ENCODE results near the gene RFT1.

The RFT1 gene

DNA sequence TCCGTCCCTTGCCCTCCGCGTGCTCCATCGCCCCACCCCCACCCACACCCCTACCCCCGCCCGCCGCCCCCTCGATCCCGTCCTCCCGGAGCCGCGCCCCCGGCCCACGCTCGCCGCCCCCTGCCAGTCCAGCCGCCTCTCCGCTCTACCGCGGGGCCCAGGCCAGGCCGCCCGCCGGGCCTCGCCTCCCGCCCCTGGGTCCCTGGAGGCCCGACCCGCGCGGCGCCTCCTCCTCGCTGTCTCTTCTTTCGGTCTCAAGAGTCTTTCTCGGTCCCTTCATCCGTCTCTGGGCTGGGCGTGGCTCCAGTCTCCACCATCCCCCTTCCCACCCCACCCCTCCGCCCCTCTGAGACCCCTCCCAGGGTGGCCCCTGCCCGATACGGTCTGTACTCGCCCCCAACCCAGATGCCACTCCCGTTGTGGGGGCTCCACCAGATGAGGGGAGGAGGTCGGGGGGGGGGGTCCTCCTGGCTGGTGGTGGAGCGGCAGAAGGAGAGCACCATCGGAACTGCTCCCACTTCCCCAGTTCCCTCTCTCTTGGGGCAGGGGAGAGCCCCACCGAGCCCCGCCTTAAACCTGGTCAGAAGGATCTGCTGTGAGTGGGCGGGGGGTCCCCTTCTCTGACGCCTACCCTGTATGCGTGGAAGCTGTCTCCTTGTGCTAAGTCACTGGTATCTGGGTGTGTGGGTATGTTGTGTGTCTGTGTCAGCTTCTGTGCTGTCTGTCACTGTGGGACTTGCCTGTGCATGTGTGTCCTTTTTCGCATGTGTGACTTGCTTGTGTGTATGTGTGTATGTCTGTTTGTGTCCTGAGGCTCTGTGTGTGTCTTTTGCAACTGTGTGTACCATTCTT, 31.8 kb upstream of the RFT1 start:
- H3K4me3 ChIP-seq (ENCODE audit: low read depth in 1 of 2, low read length in 2 of 2): peak overlapping the region; percentile 64 to 78

DNA sequence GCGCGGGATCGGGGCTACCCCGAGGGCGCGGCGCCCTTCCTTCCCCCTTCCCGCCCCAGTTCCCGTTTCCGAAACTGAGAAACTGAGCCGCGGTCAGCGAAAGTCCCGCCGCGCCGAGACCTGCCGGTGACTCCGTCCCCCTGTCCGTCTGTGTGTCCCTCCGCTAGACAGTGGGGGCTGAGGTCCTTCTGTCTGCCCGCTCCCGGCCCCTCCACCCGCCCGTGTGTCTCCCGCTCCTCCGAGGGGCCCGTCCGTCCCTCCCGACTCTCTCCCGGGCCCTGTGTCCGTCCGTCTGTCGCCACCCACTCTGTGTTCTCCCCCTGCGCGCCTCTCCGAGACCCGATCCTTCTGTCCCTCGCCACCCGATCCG, 31.2 kb upstream of the RFT1 start:
- Histone ChIP-seq H3K4me3 (ENCODE audit: low read depth in 1 of 2, low read length in 2 of 2) (peak overlapping the region; percentile 64 to 78), H3K4me1 (ENCODE audit: control insufficient read depth in 1 of 2, insufficient read depth in 2 of 2, low read length in 2 of 2) (peaks cover 27 to 28% of the 10 kb centered on the region in 2 donors), H3K27me3 (ENCODE audit: low read depth, low read length) (no peaks in the 10 kb centered on the region), H3K36me3 (ENCODE audit: control insufficient read depth in 1 of 2, insufficient read depth in 2 of 2, low read length in 2 of 2) (no peaks in the 10 kb centered on the region), H3K27ac (ENCODE audit: low read length) (peak overlapping the region; percentile 67), H3K9me3 (ENCODE audit: control insufficient read depth in 1 of 2, low read length in 2 of 2) (no peaks in the 10 kb centered on the region)

More for the DNA sequence above, 31.8 kb upstream of the RFT1 start:
- Histone ChIP-seq H3K4me1 (ENCODE audit: control insufficient read depth in 1 of 2, insufficient read depth in 2 of 2, low read length in 2 of 2) (peaks cover 29 to 33% of the 10 kb centered on the region in 2 donors), H3K9me3 (ENCODE audit: control insufficient read depth in 1 of 2, low read length in 2 of 2) (no peaks in the 10 kb centered on the region), H3K27me3 (ENCODE audit: low read depth, low read length) (no peaks in the 10 kb centered on the region), H3K36me3 (ENCODE audit: control insufficient read depth in 1 of 2, insufficient read depth in 2 of 2, low read length in 2 of 2) (no peaks in the 10 kb centered on the region), H3K27ac (ENCODE audit: low read length) (peak overlapping the region; percentile 58)

DNA sequence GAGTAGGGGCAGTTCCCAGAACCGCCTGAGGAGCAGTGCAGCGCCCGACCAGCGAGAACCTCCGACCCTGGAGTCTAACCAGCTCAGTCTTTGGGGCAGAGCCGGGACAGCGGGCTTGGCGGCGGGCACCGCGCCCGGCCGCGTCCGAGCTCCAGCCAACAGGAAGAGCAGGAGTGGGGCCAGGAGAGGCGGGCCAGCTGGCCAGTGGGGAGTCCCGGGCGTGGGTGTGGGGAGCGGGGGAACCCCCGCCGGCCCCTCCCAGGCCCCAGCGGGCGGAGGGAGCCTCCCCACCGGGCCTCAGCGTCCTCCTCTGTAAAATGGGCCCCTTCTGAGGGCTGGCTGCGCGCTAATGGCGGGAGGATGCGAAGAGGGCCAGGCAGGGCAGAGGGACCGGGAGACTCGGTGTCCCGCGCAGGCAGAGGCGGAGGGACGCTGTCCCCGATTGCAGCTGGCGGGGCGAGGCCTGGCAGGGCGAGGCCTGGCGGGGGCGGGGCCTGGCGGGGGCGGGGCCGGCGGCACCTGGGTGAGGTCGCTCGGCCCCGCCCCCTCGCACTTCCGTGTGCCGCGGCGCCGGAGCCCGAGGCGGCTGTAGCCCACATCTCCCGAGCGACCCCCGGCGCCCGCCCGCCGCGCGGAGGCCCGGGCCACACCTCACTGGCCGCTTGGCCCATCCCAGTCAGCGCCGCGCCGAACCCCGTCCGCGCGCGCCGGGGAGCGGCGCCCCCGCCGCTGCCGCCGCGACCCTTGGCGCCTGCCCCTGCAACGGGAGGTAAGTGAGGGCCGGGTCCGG, 30.6 kb upstream of the RFT1 start, which contains the start of gene PRKCD:
TSS of gene PRKCD (plus strand) at position 550 of the 790 bp plus-strand sequence. CDS start 17,214 bp downstream, outside the sequence.
- Histone ChIP-seq H3K27ac (ENCODE audit: low read length) (peak within 1 kb of the TSS; percentile 67), H3K4me1 (ENCODE audit: control insufficient read depth in 1 of 2, insufficient read depth in 2 of 2, low read length in 2 of 2) (peaks cover 24 to 27% of the 10 kb centered on the region in 2 donors), H3K9me3 (ENCODE audit: control insufficient read depth in 1 of 2, low read length in 2 of 2) (no peaks in the 10 kb centered on the region), H3K36me3 (ENCODE audit: control insufficient read depth in 1 of 2, insufficient read depth in 2 of 2, low read length in 2 of 2) (no peaks in the 10 kb centered on the region), H3K4me3 (ENCODE audit: low read depth in 1 of 2, low read length in 2 of 2) (peak within 1 kb of the TSS; percentile 64 to 78), H3K27me3 (ENCODE audit: low read depth, low read length) (no peaks in the 10 kb centered on the region)

DNA sequence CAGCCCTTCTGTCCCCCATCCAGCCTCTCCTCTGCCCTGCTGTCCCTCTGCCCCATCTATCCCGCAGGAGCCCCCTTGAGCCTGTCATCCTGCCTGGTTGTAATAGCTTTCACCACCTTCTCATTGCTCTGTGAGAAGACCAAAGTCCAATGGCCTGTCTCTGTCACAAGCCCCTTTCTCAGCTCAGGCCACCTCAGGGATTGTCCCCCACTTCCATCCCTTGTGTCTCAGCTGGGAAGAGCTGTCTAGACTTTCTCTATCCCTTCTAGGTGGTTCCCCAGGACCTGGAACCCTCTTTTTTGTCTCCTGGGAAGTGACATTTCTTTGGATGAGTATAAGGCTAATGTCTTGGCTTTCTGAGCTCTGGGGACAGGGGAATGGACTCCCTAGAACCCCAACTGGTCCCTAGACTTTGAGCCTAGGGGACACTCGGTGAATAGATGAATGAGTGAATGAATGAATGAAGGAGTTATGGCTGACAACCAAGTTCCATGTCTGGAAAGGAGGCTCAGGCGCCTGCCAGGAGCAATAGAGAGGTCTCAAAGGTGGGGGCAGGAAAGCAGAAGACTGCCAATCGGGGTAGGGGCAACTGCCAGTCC, 29.9 kb upstream of the RFT1 start:
- peak overlapping the region; percentile 46 for H3K27ac ChIP-seq (ENCODE audit: low read length)

DNA sequence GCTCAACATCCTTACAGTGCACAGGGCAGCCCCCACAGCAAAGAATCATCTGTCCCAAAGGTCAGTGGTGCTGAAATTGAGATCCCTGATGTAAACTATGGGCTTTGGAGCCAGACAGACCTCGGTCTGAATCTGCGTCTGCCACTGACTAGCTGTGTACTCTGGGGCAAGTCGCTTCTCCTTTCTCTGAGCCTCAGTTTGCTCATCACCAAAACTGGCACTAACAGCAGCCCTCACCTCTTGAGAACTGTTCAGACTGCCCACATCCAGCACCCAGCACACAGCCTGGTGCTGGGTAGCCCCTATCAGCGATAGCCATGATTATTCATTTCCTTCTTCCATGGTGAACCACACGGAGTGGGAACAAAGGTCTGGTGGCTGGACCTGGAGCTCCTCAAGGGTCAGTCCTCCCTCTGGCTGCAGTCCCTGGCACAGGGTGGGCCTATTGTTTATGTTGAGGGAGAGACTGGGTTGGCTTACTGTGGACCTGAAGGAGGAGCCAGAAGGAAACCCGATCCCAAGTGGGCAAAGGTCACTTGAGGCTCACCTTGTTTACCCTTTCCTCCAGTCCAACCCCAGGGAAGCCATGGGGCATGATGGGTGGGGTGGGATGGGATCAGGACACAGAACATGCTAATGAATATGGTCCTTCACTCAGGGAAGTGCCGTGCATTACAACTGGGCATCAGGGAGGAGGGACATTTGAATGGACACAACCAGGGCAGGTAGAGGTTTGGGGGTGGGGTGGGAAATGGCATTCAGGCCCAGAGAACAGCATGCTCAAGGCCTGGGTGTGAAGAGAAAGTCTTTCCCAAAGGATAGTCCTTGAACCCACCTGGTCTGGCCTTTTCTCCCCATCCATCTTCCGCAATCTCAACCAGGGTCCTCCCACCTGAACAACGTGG, 29.2 kb upstream of the RFT1 start:
- no peaks in the 10 kb centered on the region for H3K27me3 ChIP-seq (ENCODE audit: low read depth, low read length)
- H3K9me3 ChIP-seq (ENCODE audit: control insufficient read depth in 1 of 2, low read length in 2 of 2): no peaks in the 10 kb centered on the region
- H3K4me3 ChIP-seq (ENCODE audit: low read depth in 1 of 2, low read length in 2 of 2): no peak overlapping the region
- peak overlapping the region; percentile 46 for H3K27ac ChIP-seq (ENCODE audit: low read length)
- no peaks in the 10 kb centered on the region for H3K36me3 ChIP-seq (ENCODE audit: control insufficient read depth in 1 of 2, insufficient read depth in 2 of 2, low read length in 2 of 2)
- peaks cover 20 to 24% of the 10 kb centered on the region in 2 donors for H3K4me1 ChIP-seq (ENCODE audit: control insufficient read depth in 1 of 2, insufficient read depth in 2 of 2, low read length in 2 of 2)

More for the DNA sequence above, 29.9 kb upstream of the RFT1 start:
- Histone ChIP-seq H3K27me3 (ENCODE audit: low read depth, low read length) (no peaks in the 10 kb centered on the region), H3K36me3 (ENCODE audit: control insufficient read depth in 1 of 2, insufficient read depth in 2 of 2, low read length in 2 of 2) (no peaks in the 10 kb centered on the region), H3K9me3 (ENCODE audit: control insufficient read depth in 1 of 2, low read length in 2 of 2) (no peaks in the 10 kb centered on the region), H3K4me3 (ENCODE audit: low read depth in 1 of 2, low read length in 2 of 2) (peak overlapping the region; percentile 56 to 78), H3K4me1 (ENCODE audit: control insufficient read depth in 1 of 2, insufficient read depth in 2 of 2, low read length in 2 of 2) (peaks cover 20 to 24% of the 10 kb centered on the region in 2 donors)

DNA sequence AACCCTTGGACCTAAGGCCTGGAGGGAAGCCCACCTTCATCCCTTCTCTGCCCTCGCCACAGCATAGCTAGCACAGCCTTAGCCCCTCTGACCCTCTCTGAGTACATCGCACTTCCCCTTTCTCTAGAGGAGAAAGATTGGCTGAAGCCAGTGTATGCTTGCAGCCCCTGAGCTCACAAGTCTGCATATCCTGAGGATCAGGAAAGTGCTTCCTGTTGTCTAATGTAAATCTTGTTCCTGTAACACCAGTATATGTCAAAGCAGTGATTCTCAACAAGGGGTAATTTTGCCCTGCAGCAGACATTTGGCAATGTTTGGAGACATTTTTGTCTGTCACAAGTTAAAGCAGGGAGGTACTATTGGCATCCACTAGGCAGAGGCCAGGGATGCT, 28.5 kb upstream of the RFT1 start:
- no peaks in the 10 kb centered on the region for H3K27me3 ChIP-seq (ENCODE audit: low read depth, low read length)
- H3K9me3 ChIP-seq (ENCODE audit: control insufficient read depth in 1 of 2, low read length in 2 of 2): no peaks in the 10 kb centered on the region
- H3K4me1 ChIP-seq (ENCODE audit: control insufficient read depth in 1 of 2, insufficient read depth in 2 of 2, low read length in 2 of 2): peaks cover 20 to 24% of the 10 kb centered on the region in 2 donors
- no peak overlapping the region for H3K4me3 ChIP-seq (ENCODE audit: low read depth in 1 of 2, low read length in 2 of 2)
- peak overlapping the region; percentile 35 for H3K27ac ChIP-seq (ENCODE audit: low read length)
- H3K36me3 ChIP-seq (ENCODE audit: control insufficient read depth in 1 of 2, insufficient read depth in 2 of 2, low read length in 2 of 2): no peaks in the 10 kb centered on the region

DNA sequence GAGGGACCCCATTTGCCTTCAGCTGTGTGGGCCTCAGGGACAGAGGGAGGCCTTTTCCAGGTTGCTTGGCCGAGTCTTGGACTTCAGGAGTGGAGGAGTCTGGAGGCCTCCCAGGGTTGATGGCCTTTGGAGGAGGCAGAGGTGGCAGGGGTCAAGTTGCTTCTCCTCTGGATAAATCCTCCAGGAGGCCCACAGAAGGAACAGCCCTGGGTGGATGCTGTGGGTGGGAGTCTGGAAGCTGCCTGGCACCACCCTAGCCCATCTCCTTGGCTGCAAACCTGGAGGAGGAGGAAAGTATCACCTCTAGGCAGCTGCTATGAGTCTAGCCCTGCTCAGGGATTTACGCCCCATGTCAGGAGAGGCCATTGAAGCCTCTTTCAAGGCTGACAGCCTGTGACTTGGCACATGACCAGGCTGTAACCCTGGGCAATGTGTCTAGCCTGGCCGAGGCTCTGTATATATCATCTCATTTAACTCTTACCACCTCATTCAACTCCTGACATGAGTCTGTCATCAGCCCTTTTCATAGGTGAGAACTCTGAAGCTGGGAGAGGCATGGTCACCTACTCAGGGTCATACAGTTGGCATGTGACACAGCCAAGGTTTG, 27.8 kb upstream of the RFT1 start:
- peaks cover 20% of the 10 kb centered on the region in 2 donors for H3K4me1 ChIP-seq (ENCODE audit: control insufficient read depth in 1 of 2, insufficient read depth in 2 of 2, low read length in 2 of 2)
- H3K4me3 ChIP-seq (ENCODE audit: low read depth in 1 of 2, low read length in 2 of 2): no peak overlapping the region
- H3K27ac ChIP-seq (ENCODE audit: low read length): peak overlapping the region; percentile 35

DNA sequence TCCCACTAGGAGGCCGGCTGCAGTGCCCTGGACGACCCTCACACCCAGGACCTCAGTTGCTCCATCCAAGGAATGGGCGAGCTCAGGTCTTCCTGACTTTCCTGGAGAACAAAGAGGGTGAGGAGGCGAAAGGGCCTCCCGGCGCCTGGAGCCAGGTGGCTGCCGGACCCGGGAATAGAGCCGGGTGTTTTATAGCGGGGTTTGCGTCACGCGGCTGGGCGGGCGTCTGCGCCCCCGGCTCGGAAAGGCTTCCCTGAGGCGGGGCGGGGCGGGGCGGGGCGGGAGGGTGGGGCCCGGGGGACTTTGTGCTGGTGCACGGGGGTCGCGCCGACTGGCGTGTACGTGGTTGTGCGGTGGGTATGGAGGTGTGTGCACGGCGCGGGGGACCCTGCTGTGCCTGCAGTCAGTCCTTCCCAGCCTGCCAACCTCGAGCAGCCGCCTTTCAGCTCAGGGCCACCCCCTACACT, 26.2 kb upstream of the RFT1 start:
- Histone ChIP-seq H3K36me3 (ENCODE audit: control insufficient read depth in 1 of 2, insufficient read depth in 2 of 2, low read length in 2 of 2) (no peaks in the 10 kb centered on the region), H3K4me3 (ENCODE audit: low read depth in 1 of 2, low read length in 2 of 2) (no peak overlapping the region), H3K4me1 (ENCODE audit: control insufficient read depth in 1 of 2, insufficient read depth in 2 of 2, low read length in 2 of 2) (peaks cover 14 to 20% of the 10 kb centered on the region in 2 donors), H3K27ac (ENCODE audit: low read length) (no peak overlapping the region), H3K9me3 (ENCODE audit: control insufficient read depth in 1 of 2, low read length in 2 of 2) (no peaks in the 10 kb centered on the region), H3K27me3 (ENCODE audit: low read depth, low read length) (no peaks in the 10 kb centered on the region)

More for the DNA sequence above, 27.8 kb upstream of the RFT1 start:
- Histone ChIP-seq H3K27me3 (ENCODE audit: low read depth, low read length) (no peaks in the 10 kb centered on the region), H3K36me3 (ENCODE audit: control insufficient read depth in 1 of 2, insufficient read depth in 2 of 2, low read length in 2 of 2) (no peaks in the 10 kb centered on the region), H3K9me3 (ENCODE audit: control insufficient read depth in 1 of 2, low read length in 2 of 2) (no peaks in the 10 kb centered on the region)

DNA sequence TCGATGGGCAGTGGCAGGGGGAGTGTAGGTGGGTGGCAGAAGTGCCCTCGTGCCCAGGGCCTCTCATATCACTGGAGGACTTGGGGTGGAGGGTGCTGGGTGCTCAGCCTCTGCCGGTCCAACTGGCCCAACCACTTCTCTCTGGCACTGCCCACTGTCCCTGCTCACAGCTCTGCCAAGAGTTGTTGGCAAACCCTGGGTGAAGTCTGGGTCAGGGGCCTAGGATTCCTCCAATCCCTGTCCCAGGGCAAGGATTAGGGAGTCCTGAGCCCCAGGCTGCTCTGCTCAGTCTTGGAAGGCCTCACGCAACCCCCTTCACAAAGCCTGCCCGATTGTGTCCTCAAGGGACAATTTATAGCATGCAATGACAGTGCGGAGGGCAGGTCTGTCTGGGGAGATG, 25.5 kb upstream of the RFT1 start:
- Histone ChIP-seq H3K27me3 (ENCODE audit: low read depth, low read length) (no peaks in the 10 kb centered on the region), H3K36me3 (ENCODE audit: control insufficient read depth in 1 of 2, insufficient read depth in 2 of 2, low read length in 2 of 2) (no peaks in the 10 kb centered on the region), H3K9me3 (ENCODE audit: control insufficient read depth in 1 of 2, low read length in 2 of 2) (no peaks in the 10 kb centered on the region), H3K4me1 (ENCODE audit: control insufficient read depth in 1 of 2, insufficient read depth in 2 of 2, low read length in 2 of 2) (peaks cover 14 to 22% of the 10 kb centered on the region in 2 donors), H3K4me3 (ENCODE audit: low read depth in 1 of 2, low read length in 2 of 2) (no peak overlapping the region), H3K27ac (ENCODE audit: low read length) (no peak overlapping the region)

DNA sequence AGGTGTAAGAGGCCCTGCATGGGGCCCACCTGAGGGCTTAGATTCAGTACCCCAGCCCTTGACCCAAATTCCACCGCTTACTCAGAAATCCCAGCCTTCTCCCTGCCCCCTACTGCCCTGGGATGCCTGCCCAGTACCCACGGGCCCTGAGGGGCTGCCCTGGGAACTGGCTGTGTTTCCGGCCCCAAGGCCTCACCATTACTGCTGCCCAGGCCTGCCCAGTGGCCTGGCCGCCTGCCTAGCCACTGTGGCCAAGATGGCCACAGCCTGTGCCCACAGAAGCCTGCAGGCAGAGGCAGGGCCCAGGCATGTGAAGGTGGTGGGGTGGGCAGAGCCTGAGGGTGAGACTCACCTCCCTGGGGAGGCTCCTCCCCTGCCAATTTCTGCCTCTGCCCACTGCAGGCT, 24.6 kb upstream of the RFT1 start:
- no peaks in the 10 kb centered on the region for H3K9me3 ChIP-seq (ENCODE audit: control insufficient read depth in 1 of 2, low read length in 2 of 2)
- H3K4me3 ChIP-seq (ENCODE audit: low read depth in 1 of 2, low read length in 2 of 2): no peak overlapping the region
- no peak overlapping the region for H3K27ac ChIP-seq (ENCODE audit: low read length)
- H3K36me3 ChIP-seq (ENCODE audit: control insufficient read depth in 1 of 2, insufficient read depth in 2 of 2, low read length in 2 of 2): no peaks in the 10 kb centered on the region
- no peaks in the 10 kb centered on the region for H3K27me3 ChIP-seq (ENCODE audit: low read depth, low read length)
- H3K4me1 ChIP-seq (ENCODE audit: control insufficient read depth in 1 of 2, insufficient read depth in 2 of 2, low read length in 2 of 2): peaks cover 9 to 23% of the 10 kb centered on the region in 2 donors

All from muscle layer of duodenum (tissue), 2 donors.